Activated T-helper 1 cell treated with anti-CD3 and anti-CD28 coated beads, Interleukin-12 subunit alpha, Interleukin-12 subunit beta, Interleukin-2, Interleukin-4 antibody, amounts not matched to agents 30 ng/mL and 10 ng/mL and 1 ng/mL, durations not matched to agents 14 hours and 24 hours and 36 hours (primary cell): ENCODE measurements around the gene E2F3. TPM values are rescaled to one million over a fixed set of nuclear protein-coding genes. Genes with fewer than 3 reads are reported as not detected.

ENCODE experiments used
- DNase-seq: peaks from one replicate; pipeline ENCODE4 v3.0.0; 2021; ENCODE audit warnings: low spot score
- H3K27ac Mint-ChIP-seq: one replicate; pipeline ENCODE4 v1.8.0; 2021; ENCODE audit warnings: mild to moderate bottlenecking, mixed read lengths
- H3K27me3 Mint-ChIP-seq: one replicate; pipeline ENCODE4 v1.8.0; 2022; ENCODE audit warnings: mild to moderate bottlenecking, moderate library complexity, mixed read lengths; ENCODE audit not compliant: insufficient read depth
- H3K36me3 Mint-ChIP-seq: one replicate; pipeline ENCODE4 v1.8.0; 2021; ENCODE audit warnings: low read depth, mixed read lengths
- H3K4me1 Mint-ChIP-seq: one replicate; pipeline ENCODE4 v1.8.0; 2021; ENCODE audit warnings: low read depth, mixed read lengths
- H3K4me3 Mint-ChIP-seq: one replicate; pipeline ENCODE4 v1.8.0; 2021; ENCODE audit warnings: mild to moderate bottlenecking, moderate library complexity, mixed read lengths
- H3K9me3 Mint-ChIP-seq: one replicate; pipeline ENCODE4 v1.8.0; 2021; ENCODE audit warnings: mixed read lengths
- intact Hi-C: fragments of 100-400 bp; cut with micrococcal nuclease; formaldehyde crosslinking; loops from one replicate; pipeline ENCODE4 v1.15.1; 2024
- total RNA-seq: library from RNA; stranded (reverse); gene quantifications from 2 replicates; pipeline ENCODE4 v1.2.3, GENCODE V29; 2022

Gene E2F3
- total RNA-seq, 1 donor from 2014 or later, result 30.5 TPM

DNA sequence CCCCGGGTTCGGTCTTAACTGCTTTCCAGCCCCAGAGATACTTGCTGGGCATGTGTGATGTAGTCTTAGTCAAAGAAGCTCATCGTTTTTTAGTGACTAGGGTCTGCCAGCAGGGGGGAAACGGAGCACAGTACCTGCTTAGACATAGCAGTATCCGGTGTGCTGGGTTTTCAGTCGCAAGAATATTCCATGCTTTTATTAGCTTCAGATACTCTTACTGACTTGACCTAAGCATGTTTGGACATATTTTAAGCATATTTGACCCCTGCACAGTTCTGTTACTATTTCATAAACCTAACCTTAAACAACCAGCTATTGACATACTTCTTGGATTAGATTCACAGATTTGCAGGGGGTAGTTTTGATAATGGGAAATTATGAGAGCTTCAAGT is 3.0 kb downstream of the E2F3 start:
- Mint-ChIP-seq H3K27me3 (peaks cover 2% of the 10 kb centered on the region), H3K9me3 (no peaks in the 10 kb centered on the region), H3K4me3 (peak overlapping the region; percentile 98), H3K36me3 (peaks cover 22% of the 10 kb centered on the region), H3K4me1 (peaks cover 68% of the 10 kb centered on the region), H3K27ac (peak overlapping the region; percentile 99)
- intact Hi-C loops, result loop anchor here (1.0 to 5.0 kb wide), 5 partner anchors 38 to 1033 kb away; no protein-coding TSS in a partner anchor
- DNase-seq, result peak; percentile 56

DNA sequence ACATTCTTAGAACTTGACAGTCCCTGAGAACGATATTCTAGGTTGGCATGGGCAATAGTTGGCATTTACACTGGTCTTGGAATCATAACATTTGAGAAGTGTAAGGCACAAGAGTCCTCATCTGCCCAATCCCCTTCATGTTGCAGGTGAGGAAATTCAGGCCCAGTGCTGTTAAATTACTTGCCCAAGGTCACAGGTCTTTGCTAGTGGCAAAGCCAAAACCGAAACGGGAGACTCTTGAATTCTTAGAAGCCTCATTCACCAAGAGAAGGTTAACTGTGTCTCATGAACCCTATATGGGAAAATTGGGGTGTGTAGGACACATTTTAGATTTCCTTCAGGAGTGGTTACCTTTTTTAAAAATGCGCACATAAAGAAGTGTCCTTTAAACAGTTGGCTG is 7.2 kb downstream of the E2F3 start:
- H3K36me3 Mint-ChIP-seq, result peaks cover 40% of the 10 kb centered on the region
- no peaks in the 10 kb centered on the region for H3K9me3 Mint-ChIP-seq
- H3K4me1 Mint-ChIP-seq, result peaks cover 80% of the 10 kb centered on the region
- no peak for DNase-seq
- peak overlapping the region; percentile 67 for H3K27ac Mint-ChIP-seq
- H3K27me3 Mint-ChIP-seq, result no peaks in the 10 kb centered on the region
- intact Hi-C loops, result loop anchor here (5.0 kb wide), 1 partner anchor 33 kb away; no protein-coding TSS in a partner anchor
- no peak overlapping the region for H3K4me3 Mint-ChIP-seq

DNA sequence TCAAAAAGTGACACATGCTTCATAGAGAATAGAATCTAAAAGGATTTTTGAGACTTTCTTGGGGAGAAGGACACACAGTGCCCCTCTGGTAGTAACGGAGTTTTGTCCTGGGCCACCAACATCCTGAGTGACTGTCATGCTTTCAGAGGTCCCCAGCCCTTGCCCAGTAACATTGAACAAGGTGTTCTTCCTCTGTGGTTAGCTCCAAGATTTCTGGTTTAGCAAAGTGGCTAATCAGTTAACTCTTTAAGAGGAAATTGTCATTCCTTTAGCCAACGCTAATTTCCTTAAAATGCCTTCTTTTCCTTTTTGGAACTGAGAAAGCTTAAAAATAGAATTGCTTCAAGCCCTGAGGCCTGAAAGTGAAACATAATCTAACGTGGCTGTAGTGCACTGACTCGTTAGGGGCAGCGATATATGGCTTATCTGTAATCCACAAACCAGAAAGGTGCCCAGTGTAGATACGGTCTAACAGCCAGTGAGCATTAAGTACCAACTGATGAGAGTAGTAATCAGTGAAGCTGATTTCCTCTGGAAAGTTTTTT is 7.8 kb downstream of the E2F3 start:
- Mint-ChIP-seq H3K4me3 (peak overlapping the region; percentile 73), H3K36me3 (peaks cover 39% of the 10 kb centered on the region)

DNA sequence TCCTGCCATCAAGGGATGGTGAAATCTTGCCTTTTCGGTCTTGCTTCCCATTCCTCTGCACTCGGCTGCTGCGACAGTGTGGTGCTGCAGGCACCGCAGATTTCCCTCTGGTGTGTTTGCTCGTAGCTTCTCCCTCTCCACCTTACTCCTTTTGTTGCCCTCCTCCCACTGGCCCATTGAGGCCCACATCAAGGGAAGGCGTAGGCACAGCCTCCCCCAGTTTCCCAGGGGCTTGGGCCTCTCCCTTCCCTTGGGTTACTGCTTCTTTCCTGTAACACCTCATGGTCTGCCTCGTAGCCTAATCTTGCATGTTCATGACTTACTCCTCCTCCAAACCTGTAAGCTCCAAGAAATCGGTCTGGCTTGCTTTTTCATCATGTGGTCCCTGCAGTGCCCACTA is 9.9 kb downstream of the E2F3 start:
- Mint-ChIP-seq H3K4me1 (peaks cover 83% of the 10 kb centered on the region), H3K27me3 (no peaks in the 10 kb centered on the region), H3K36me3 (peaks cover 38% of the 10 kb centered on the region), H3K27ac (peak overlapping the region; percentile 92), H3K4me3 (peak overlapping the region; percentile 49), H3K9me3 (no peaks in the 10 kb centered on the region)
- intact Hi-C loops, result no loop called here
- no peak for DNase-seq

More for the DNA sequence above, 7.8 kb downstream of the E2F3 start:
- intact Hi-C loops, result loop anchor here (5.0 kb wide), 1 partner anchor 33 kb away; no protein-coding TSS in a partner anchor
- DNase-seq, result no peak
- Mint-ChIP-seq H3K4me1 (peaks cover 78% of the 10 kb centered on the region), H3K27me3 (no peaks in the 10 kb centered on the region), H3K27ac (peak overlapping the region; percentile 74), H3K9me3 (no peaks in the 10 kb centered on the region)

DNA sequence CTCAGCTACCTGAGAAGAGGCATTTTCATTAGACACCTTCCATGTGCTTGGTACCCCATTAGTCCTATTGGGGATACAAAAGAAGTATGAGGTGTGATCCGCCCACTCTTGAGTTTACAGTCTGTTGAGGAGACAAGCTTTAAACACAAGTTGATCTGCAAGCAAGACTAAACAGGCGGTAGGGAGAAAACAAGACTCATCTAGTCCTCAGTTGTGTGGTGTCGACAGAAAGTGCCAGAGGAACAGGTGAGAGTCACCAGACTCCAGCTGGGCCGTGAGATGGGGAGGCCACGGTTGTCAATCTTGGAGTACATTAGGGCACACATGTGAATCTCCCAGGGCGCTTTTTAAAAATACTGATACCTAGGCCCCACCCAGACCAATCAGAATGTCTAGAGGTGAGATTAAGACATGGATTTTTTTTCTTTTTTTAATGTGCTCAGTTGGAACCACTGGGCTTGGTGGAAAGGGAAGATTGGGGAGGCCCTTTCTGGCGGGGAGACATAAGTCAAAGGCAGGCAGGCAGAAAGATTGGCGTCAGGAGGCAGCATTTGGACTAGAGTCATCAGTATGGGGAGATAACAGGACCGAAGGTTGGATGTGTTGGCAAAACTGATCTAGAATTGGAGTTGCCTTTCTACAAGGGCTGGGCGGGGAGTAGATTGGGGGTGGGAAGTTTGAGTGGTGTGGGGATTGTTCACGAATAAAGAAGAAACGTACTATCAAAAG is 10.4 kb downstream of the E2F3 start:
- H3K36me3 Mint-ChIP-seq, result peaks cover 33% of the 10 kb centered on the region
- DNase-seq, result no peak
- no peaks in the 10 kb centered on the region for H3K9me3 Mint-ChIP-seq
- no peaks in the 10 kb centered on the region for H3K27me3 Mint-ChIP-seq
- H3K4me1 Mint-ChIP-seq, result peaks cover 83% of the 10 kb centered on the region
- peak overlapping the region; percentile 92 for H3K27ac Mint-ChIP-seq
- H3K4me3 Mint-ChIP-seq, result peak overlapping the region; percentile 49
- intact Hi-C loops, result no loop called here

DNA sequence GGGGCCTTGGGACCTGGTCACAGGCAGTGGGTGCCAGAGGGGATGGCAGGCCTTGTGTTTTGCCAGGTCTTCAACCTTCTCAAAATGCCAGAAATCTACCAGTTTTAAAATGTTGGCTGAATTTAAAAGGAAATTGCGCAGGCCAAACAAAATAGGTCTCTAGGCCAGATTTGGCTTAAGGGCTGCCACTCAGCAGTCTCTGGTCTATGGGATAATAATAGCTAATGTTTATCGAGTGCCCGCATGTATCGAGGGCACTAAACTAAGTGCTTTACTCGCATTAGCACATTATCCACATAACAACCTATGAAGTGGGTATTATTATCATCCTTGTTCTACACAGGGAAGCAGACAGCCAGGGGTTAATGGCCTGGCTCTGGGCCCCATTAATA is 11.0 kb downstream of the E2F3 start:
- Mint-ChIP-seq H3K9me3 (no peaks in the 10 kb centered on the region), H3K27ac (no peak overlapping the region), H3K4me3 (no peak overlapping the region), H3K4me1 (peaks cover 81% of the 10 kb centered on the region), H3K27me3 (no peaks in the 10 kb centered on the region), H3K36me3 (peaks cover 30% of the 10 kb centered on the region)
- no peak for DNase-seq
- intact Hi-C loops, result no loop called here

DNA sequence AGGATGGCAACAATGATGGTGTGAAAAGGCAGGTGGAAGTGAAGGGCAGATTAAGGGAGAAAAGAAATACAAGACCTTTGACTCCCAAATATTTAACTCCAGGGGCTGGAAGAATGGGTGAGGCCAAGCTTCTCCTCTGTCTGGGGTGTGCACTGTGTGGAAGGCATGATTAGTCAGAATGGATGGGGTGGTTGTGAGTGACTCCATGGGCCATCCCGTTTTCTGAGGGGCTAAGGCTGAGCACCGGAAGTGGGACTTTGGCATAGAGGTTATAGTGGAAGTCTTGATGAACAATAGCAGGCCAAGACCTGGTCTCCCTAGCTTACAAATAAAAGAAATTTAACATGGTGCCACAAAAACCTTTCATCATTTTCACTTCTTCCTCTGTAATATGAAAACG is 12.1 kb downstream of the E2F3 start:
- Mint-ChIP-seq H3K27me3 (no peaks in the 10 kb centered on the region), H3K4me3 (no peak overlapping the region), H3K36me3 (peaks cover 27% of the 10 kb centered on the region), H3K27ac (no peak overlapping the region), H3K4me1 (peaks cover 79% of the 10 kb centered on the region), H3K9me3 (no peaks in the 10 kb centered on the region)
- DNase-seq, result no peak
- intact Hi-C loops, result no loop called here

DNA sequence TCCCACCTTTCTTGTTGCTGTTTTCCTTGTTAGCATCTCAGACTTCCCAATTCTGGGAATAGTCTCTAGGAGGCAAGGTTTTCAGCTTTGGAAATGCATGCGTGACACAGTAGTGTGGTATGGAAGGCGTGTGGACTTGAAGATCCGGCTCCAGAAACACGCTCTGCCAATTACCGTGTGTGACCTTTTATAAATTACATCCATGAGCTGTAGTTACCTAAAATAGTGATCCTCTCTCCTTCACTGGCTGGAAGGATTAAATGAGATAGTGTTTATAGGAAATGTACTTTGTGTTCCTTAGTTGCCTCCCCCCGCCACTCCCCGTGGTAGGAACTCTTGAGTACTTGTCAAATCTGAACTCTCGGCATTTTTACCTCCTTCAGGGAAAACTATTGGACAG is 13.0 kb downstream of the E2F3 start:
- Mint-ChIP-seq H3K4me3 (no peak overlapping the region), H3K4me1 (peaks cover 70% of the 10 kb centered on the region), H3K36me3 (peaks cover 28% of the 10 kb centered on the region), H3K27me3 (no peaks in the 10 kb centered on the region), H3K27ac (no peak overlapping the region), H3K9me3 (no peaks in the 10 kb centered on the region)
- no peak for DNase-seq
- intact Hi-C loops, result no loop called here

DNA sequence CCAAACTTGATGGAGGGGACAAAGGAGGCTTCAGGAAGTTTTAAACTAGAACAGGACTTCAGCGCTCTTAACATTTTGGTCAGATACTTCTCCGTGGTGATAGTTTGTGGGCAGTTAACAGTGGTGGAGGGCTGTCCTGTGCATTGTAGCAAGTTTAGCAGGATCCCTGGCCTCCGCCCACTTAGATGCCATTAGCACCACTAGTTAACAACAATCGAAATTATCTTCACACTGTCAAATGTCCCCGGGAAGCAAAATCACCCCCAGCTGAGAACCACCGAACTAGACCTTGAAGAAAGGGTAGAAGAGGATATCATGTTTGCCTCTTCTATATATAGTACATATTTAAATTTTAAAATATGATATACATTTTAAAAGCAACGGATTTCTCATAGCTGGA is 13.6 kb downstream of the E2F3 start:
- DNase-seq, result no peak
- Mint-ChIP-seq H3K36me3 (peaks cover 27% of the 10 kb centered on the region), H3K4me1 (peaks cover 70% of the 10 kb centered on the region), H3K9me3 (no peaks in the 10 kb centered on the region), H3K27me3 (no peaks in the 10 kb centered on the region), H3K27ac (peak overlapping the region; percentile 19), H3K4me3 (no peak overlapping the region)
- intact Hi-C loops, result no loop called here

DNA sequence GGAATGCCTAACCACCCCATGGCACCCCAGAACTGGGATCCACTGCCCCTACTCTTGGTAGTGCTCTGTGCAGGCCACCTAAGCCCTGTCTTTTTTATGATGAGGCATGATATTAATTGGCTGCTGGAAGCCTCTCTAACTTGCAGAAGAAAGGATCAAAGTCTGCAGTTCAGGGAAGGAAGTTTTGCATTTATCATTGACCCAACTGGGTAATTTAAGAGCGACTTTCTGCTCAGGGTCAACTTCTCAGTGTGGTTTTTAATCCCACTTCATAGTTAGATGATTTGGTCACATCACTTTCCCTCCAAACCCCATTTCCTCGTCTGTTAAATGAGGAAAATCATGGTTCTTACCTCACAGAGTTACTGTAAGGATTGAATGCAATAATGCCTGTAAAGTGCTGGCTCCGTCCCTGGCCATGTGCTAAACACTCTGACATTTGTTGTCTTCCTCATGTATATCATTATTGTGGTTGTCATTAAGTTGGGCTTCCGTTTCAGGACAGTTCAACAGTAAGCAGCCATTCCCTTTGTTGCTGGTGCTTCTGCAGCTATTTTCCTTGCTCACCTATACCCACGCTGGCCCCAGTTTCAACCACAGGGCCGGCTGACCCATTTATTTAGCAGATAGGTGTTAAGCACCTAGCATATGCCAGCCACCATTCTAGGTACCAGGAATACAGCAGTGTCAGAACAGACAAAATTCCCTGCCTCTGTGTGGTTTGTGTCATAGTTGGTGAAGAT is 14.2 kb downstream of the E2F3 start:
- Mint-ChIP-seq H3K27ac (no peak overlapping the region), H3K4me3 (no peak overlapping the region), H3K36me3 (peaks cover 29% of the 10 kb centered on the region)

DNA sequence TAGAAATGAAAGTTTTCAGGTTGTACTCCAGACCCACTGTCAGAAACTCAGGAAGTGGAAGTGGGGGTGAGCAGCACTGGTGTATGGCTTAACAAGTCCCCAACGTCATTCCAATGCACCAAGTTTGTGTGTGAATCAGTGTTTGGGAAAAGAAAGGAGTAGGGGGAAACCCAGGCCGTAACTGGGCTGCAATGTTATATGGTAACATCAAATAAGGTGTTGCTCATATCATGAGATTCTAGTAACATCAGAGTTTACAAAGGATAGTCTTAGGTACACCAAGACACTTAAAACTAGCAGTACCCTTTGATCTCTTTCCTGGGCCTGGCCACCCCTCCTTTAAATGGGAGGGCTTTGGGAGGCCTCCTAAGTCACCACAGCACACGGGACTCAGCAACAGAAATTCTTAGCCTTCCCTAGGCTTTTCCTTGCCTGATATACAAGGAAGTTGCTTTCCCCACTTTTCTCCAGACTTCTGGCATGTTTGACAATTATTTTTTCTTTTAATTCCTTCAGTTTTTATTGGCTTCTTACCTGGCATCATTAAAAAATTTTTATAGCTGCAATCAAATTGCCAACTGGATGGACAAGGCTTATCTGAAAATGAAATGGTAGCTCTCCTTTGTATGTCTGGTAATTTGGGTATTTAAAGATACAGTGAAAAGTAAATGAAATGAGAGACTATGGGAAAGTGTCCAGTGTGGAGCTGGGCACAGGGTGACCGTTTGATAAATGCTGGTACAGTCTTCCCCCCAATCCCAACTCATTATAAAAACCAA is 15.1 kb downstream of the E2F3 start:
- H3K4me3 Mint-ChIP-seq, result no peak overlapping the region
- H3K36me3 Mint-ChIP-seq, result peaks cover 32% of the 10 kb centered on the region
- peaks cover 58% of the 10 kb centered on the region for H3K4me1 Mint-ChIP-seq
- intact Hi-C loops, result no loop called here
- H3K27ac Mint-ChIP-seq, result no peak overlapping the region
- no peaks in the 10 kb centered on the region for H3K9me3 Mint-ChIP-seq
- DNase-seq, result no peak
- H3K27me3 Mint-ChIP-seq, result no peaks in the 10 kb centered on the region

More for the DNA sequence above, 14.2 kb downstream of the E2F3 start:
- intact Hi-C loops, result no loop called here
- Mint-ChIP-seq H3K27me3 (no peaks in the 10 kb centered on the region), H3K4me1 (peaks cover 64% of the 10 kb centered on the region), H3K9me3 (no peaks in the 10 kb centered on the region)
- no peak for DNase-seq

DNA sequence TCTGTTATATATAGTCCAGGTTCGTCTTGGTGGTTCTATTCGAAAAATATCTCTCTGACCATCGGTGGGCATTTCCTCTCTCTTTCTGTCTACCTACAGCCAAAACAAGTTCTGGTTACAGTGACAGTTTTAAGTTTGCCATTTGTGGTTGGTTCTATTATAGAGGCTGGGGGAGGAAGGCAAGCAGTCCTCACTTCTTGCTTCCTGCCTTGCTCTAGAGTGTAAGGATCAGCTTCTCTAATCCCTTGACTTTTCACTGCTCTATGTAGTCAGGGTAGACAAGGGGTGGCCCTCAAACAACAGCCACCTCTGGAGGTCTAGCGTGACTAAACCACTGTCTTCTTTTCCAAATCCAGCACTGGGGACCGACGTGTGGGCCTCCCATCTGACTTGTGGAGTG is 16.1 kb downstream of the E2F3 start:
- DNase-seq, result no peak
- H3K27ac Mint-ChIP-seq, result peak overlapping the region; percentile 15
- intact Hi-C loops, result no loop called here
- H3K4me3 Mint-ChIP-seq, result no peak overlapping the region
- peaks cover 59% of the 10 kb centered on the region for H3K4me1 Mint-ChIP-seq
- H3K27me3 Mint-ChIP-seq, result no peaks in the 10 kb centered on the region
- H3K36me3 Mint-ChIP-seq, result peaks cover 28% of the 10 kb centered on the region
- H3K9me3 Mint-ChIP-seq, result no peaks in the 10 kb centered on the region
